ENCODE data around the gene TLDC2. TPM values are rescaled to one million over a fixed set of nuclear protein-coding genes. Genes with fewer than 3 reads are reported as not detected.

Gene TLDC2
- total and polyA plus RNA-seq, 2 of the 8 experiments (the other 6 are each of a cell fraction or from before 2014, with no cell fraction given): 0.29 to 0.34 TPM

- TF ChIP-seq NRF1 (IDR thresholded peaks at IDR 0.05; ENCODE audit: low read depth, low read length) (no peak), CEBPB (IDR thresholded peaks at IDR 0.05; ENCODE audit: low read depth, low read length) (no peak), EP300 (IDR thresholded peaks at IDR 0.05; ENCODE audit: borderline replicate concordance in 1 of 2, low read depth in 2 of 2, low read length in 2 of 2) (no peak), SAP30 (IDR thresholded peaks at IDR 0.05; ENCODE audit: insufficient read depth, insufficient replicate concordance, low read length) (no peak)
These were observed 27.3 kb upstream of the TLDC2 start (continued) for GRCh38 chr20:36848677-36849076.

All from H1 (cell line).